Measurements from ENCODE around the gene ABHD17B. TPM values are rescaled to one million over a fixed set of nuclear protein-coding genes. Genes with fewer than 3 reads are reported as not detected.

ABHD17B gene
- total RNA-seq, 4 donors from 2014 or later: 11.5 to 67.2 (median 16.2) TPM

- no peak for DNase-seq
- Histone ChIP-seq H3K36me3 (no peaks in the 10 kb centered on the region), H3K27ac (no peak overlapping the region), H3K4me3 (no peak overlapping the region), H3K27me3 (no peaks in the 10 kb centered on the region), H3K9me3 (peaks cover 0 to 5% of the 10 kb centered on the region in 2 donors), H3K4me1 (no peaks in the 10 kb centered on the region)
- intact Hi-C loops (cut with DNase I; ENCODE audit: low total_unique reads): no loop called here
- TF ChIP-seq CTCF (IDR thresholded peaks at IDR 0.05): no peak
- TF ChIP-seq POLR2A (IDR thresholded peaks at IDR 0.05): no peak
These were observed 24.5 kb downstream of the ABHD17B start for GRCh38 chr9:71886541-71886940.

GRCh38 chr9:71886015-71886414, 25.0 kb downstream of the ABHD17B start:
- intact Hi-C loops (cut with DNase I; ENCODE audit: low total_unique reads): no loop called here
- H3K4me3 ChIP-seq: no peak overlapping the region
- no peaks in the 10 kb centered on the region for H3K4me1 ChIP-seq
- H3K27me3 ChIP-seq: no peaks in the 10 kb centered on the region
- TF ChIP-seq CTCF (IDR thresholded peaks at IDR 0.05) (no peak), POLR2A (IDR thresholded peaks at IDR 0.05) (no peak)
- peaks cover 0 to 5% of the 10 kb centered on the region in 2 donors for H3K9me3 ChIP-seq
- H3K36me3 ChIP-seq: no peaks in the 10 kb centered on the region
- no peak overlapping the region for H3K27ac ChIP-seq
- DNase-seq: no peak

GRCh38 chr9:71885467-71885866, 25.5 kb downstream of the ABHD17B start:
- TF ChIP-seq CTCF (IDR thresholded peaks at IDR 0.05) (no peak), POLR2A (IDR thresholded peaks at IDR 0.05) (no peak)
- no peak for DNase-seq
- Histone ChIP-seq H3K4me3 (no peak overlapping the region), H3K9me3 (peaks cover 0 to 5% of the 10 kb centered on the region in 2 donors), H3K27me3 (no peaks in the 10 kb centered on the region), H3K36me3 (no peaks in the 10 kb centered on the region), H3K27ac (no peak overlapping the region), H3K4me1 (no peaks in the 10 kb centered on the region)
- intact Hi-C loops (cut with DNase I; ENCODE audit: low total_unique reads): no loop called here

GRCh38 chr9:71884005-71884404, 27.0 kb downstream of the ABHD17B start:
- no peak overlapping the region for H3K4me3 ChIP-seq
- TF ChIP-seq CTCF (IDR thresholded peaks at IDR 0.05): no peak
- no peak for TF ChIP-seq POLR2A (IDR thresholded peaks at IDR 0.05)
- H3K27ac ChIP-seq: no peak overlapping the region
- H3K27me3 ChIP-seq: no peaks in the 10 kb centered on the region
- intact Hi-C loops (cut with DNase I; ENCODE audit: low total_unique reads): no loop called here
- no peaks in the 10 kb centered on the region for H3K36me3 ChIP-seq
- H3K4me1 ChIP-seq: no peaks in the 10 kb centered on the region
- DNase-seq: no peak
- peaks cover 0 to 6% of the 10 kb centered on the region in 2 donors for H3K9me3 ChIP-seq

GRCh38 chr9:71879644-71880174, 31.3 kb downstream of the ABHD17B start:
- TF ChIP-seq POLR2A (IDR thresholded peaks at IDR 0.05): no peak
- TF ChIP-seq CTCF (IDR thresholded peaks at IDR 0.05): no peak
- H3K4me1 ChIP-seq: no peaks in the 10 kb centered on the region
- no peak overlapping the region for H3K4me3 ChIP-seq
- H3K9me3 ChIP-seq: peaks cover 0 to 17% of the 10 kb centered on the region in 2 donors
- intact Hi-C loops (cut with DNase I; ENCODE audit: low total_unique reads): no loop called here
- H3K27me3 ChIP-seq: no peaks in the 10 kb centered on the region
- no peaks in the 10 kb centered on the region for H3K36me3 ChIP-seq
- no peak overlapping the region for H3K27ac ChIP-seq
- DNase-seq: no peak
